ENCODE measurements around the gene MTCL3.

The MTCL3 gene

DNA sequence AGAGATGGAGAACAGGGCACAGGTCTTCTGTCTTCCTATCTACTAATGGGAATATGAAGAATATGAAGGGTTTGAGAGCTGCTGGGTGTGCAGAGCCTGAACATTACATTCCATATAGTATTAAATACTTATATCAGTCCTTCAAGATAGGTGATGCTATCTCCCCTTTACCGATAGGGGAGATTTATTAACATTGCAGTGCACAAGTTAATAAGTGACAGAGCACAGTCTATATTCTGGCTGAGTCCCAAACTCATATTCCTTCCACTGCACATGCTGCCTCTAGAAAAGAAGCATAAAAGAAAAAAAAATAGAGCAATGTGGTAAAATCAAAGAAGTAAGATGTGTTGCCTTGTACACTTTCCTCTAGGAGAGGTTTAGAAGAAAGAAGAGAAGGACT, 41.5 kb downstream of the MTCL3 start:
- no peak for TF ChIP-seq CTCF (IDR thresholded peaks at IDR 0.05; ENCODE audit: low read depth, low read length)
- in situ Hi-C loops (cut with HindIII; ENCODE audit: low sequenced_read_pairs) = no loop called here
- H3K4me3 ChIP-seq (ENCODE audit: low read depth, low read length) = no peak overlapping the region
- no peak for DNase-seq (ENCODE audit: low read depth, low spot score)

DNA sequence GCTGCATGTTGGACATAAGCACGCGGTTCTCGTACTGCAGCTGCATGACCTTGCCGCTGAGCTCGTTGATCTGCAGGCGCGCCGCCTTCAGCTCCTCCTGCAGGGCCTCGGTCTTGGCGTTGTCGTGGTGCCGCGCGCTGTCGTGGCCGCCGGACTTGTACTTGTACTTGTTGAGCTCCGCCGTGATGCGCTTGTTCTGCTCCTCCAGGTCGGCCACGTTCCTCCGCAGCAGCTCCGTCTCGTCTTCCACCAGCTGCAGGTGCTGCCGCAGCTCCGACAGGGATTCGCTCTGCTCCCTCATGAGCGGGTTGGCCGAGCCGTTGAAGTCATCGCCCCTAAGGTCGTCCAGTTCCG, 43.3 kb downstream of the MTCL3 start:
- no peak overlapping the region for H3K4me3 ChIP-seq (ENCODE audit: low read depth, low read length)
- in situ Hi-C loops (cut with HindIII; ENCODE audit: low sequenced_read_pairs) = no loop called here
- TF ChIP-seq CTCF (IDR thresholded peaks at IDR 0.05; ENCODE audit: low read depth, low read length) = no peak
- no peak for DNase-seq (ENCODE audit: low read depth, low spot score)

DNA sequence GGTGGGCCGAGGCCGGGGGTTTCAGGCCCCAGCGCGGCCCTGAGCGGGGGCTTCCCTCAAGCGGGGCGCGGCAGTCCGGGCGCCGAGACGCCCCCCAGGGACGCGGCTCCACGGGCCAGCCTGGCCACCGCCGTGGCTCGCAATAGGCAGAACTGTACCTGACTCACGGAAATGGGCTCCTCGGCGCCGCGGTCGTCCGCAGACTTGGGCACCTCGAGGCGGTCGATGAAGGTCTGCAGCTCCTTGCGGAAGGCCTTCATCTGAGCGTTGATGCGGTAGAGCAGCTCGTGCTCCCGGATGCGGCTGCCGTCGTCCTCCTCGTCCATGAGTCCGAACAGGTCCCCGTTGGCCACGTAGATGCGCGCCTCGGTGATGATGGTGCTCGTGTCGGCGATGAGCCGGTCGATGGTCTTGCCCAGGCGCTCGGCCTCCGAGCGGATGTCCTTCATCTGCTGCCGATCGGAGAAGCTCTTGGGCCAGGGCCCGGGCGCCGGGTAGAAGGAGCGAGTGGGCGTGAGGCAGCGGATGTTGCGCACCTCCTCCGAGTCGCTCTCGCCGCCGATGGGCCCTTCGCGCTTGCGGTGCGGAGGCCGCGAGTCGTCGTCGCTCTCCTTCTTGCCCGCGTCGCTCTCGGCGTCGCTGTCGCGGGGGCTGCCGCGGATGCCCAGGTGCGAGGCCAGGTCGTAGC, 43.9 kb downstream of the MTCL3 start:
- DNase-seq (ENCODE audit: low read depth, low spot score) = no peak
- TF ChIP-seq CTCF (IDR thresholded peaks at IDR 0.05; ENCODE audit: low read depth, low read length) = no peak
- no peak overlapping the region for H3K4me3 ChIP-seq (ENCODE audit: low read depth, low read length)
- in situ Hi-C loops (cut with HindIII; ENCODE audit: low sequenced_read_pairs) = no loop called here

GRCh38 chr6:127471379-127472255, 47.5 kb downstream of the MTCL3 start:
- in situ Hi-C loops (cut with HindIII; ENCODE audit: low sequenced_read_pairs) = no loop called here
- H3K4me3 ChIP-seq (ENCODE audit: low read depth, low read length) = no peak overlapping the region
- TF ChIP-seq CTCF (IDR thresholded peaks at IDR 0.05; ENCODE audit: low read depth, low read length) = no peak
- no peak for DNase-seq (ENCODE audit: low read depth, low spot score)

DNA sequence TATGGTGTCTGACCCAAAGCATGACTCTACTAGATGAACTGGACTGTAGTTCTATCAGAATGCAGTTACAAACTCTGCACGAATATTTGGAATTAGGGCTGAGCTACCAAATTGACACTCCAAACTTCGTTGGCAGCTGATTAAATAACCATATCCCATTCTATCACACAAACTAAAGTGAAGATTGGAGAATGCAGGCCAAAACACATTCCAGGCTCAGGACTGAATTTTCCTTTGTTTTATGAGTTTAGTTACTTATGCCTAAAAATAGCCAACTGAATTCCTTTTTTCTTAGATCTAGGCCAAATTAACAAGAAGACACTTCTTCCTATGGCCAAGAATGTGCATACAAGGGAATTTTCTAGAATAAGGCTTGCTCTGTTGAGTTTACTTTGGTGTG, 50.2 kb downstream of the MTCL3 start:
- no peak for DNase-seq (ENCODE audit: low read depth, low spot score)
- TF ChIP-seq CTCF (IDR thresholded peaks at IDR 0.05; ENCODE audit: low read depth, low read length) = no peak
- H3K4me3 ChIP-seq (ENCODE audit: low read depth, low read length) = no peak overlapping the region
- in situ Hi-C loops (cut with HindIII; ENCODE audit: low sequenced_read_pairs) = no loop called here

DNA sequence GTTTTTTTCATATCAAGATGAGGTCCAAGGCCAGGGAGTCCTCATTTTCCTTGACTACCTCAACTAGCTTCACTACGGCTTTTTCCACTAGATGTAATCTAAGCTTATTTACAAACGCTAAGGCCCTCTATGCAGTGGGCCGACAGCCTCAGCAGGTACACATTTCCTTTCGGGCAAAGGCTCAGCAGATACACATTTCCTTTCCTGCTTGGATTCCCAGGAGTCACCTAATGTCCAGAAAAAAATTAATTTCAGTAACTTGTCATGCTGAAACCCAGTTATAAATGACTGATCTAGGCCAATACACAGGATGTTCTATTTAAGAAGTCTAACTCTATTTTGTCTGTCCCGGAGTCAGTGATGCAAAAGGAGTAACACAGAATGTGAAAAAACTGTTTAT, 52.7 kb downstream of the MTCL3 start:
- no peak for DNase-seq (ENCODE audit: low read depth, low spot score)

More for the DNA sequence above, 52.7 kb downstream of the MTCL3 start:
- no peak overlapping the region for H3K4me3 ChIP-seq (ENCODE audit: low read depth, low read length)
- in situ Hi-C loops (cut with HindIII; ENCODE audit: low sequenced_read_pairs) = no loop called here
- TF ChIP-seq CTCF (IDR thresholded peaks at IDR 0.05; ENCODE audit: low read depth, low read length) = no peak
